ENCODE data around the gene MPHOSPH9. TPM values are rescaled to one million over a fixed set of nuclear protein-coding genes. Genes with fewer than 3 reads are reported as not detected.

The MPHOSPH9 gene
- total RNA-seq, 6 experiments from 2014 or later = 20.7 to 28.6 (median 24.4) TPM

GRCh38 chr12:123268850-123269249 lies 35.9 kb upstream of the MPHOSPH9 start:
- H3K36me3 Mint-ChIP-seq (ENCODE audit: low read depth) = peaks cover 4% of the 10 kb centered on the region; the same call in 1 of the 2 replicates
- no peaks in the 10 kb centered on the region for H3K9me3 Mint-ChIP-seq
- peak overlapping the region; percentile 98 for H3K4me3 Mint-ChIP-seq
- peaks cover 5% of the 10 kb centered on the region; the same call in 1 of the 2 replicates for H3K27me3 Mint-ChIP-seq (ENCODE audit: insufficient read depth)
- peak overlapping the region; percentile 99 for H3K27ac Mint-ChIP-seq
- peaks cover 28% of the 10 kb centered on the region for H3K4me1 Mint-ChIP-seq (ENCODE audit: low read depth)
- no peak for TF ChIP-seq CTCF (IDR thresholded peaks at IDR 0.05)
- no peak for DNase-seq

GRCh38 chr12:123267991-123268843 lies 35.3 kb upstream of the MPHOSPH9 start:
- H3K36me3 Mint-ChIP-seq (ENCODE audit: low read depth) = peaks cover 4% of the 10 kb centered on the region
- no peak for TF ChIP-seq CTCF (IDR thresholded peaks at IDR 0.05)
- H3K9me3 Mint-ChIP-seq = no peaks in the 10 kb centered on the region
- peak overlapping the region; percentile 13; the same call in 1 of the 2 replicates for H3K4me3 Mint-ChIP-seq
- peaks cover 28% of the 10 kb centered on the region for H3K4me1 Mint-ChIP-seq (ENCODE audit: low read depth)
- peaks cover 3% of the 10 kb centered on the region; the same call in 1 of the 2 replicates for H3K27me3 Mint-ChIP-seq (ENCODE audit: insufficient read depth)
- peak overlapping the region; percentile 63; the same call in 1 of the 2 replicates for H3K27ac Mint-ChIP-seq
- DNase-seq = no peak

- Mint-ChIP-seq H3K27me3 (ENCODE audit: insufficient read depth) (peaks cover 2% of the 10 kb centered on the region; the same call in 1 of the 2 replicates), H3K4me1 (ENCODE audit: low read depth) (peaks cover 24% of the 10 kb centered on the region), H3K4me3 (no peak overlapping the region), H3K27ac (peak overlapping the region; percentile 63), H3K36me3 (ENCODE audit: low read depth) (peaks cover 4% of the 10 kb centered on the region), H3K9me3 (no peaks in the 10 kb centered on the region)
- no peak for TF ChIP-seq CTCF (IDR thresholded peaks at IDR 0.05)
- DNase-seq = no peak
Observed at GRCh38 chr12:123267335-123267920, 34.5 kb upstream of the MPHOSPH9 start.

GRCh38 chr12:123266679-123267277 lies 33.8 kb upstream of the MPHOSPH9 start:
- Mint-ChIP-seq H3K27me3 (ENCODE audit: insufficient read depth) (peaks cover 2% of the 10 kb centered on the region; the same call in 1 of the 2 replicates), H3K4me1 (ENCODE audit: low read depth) (peaks cover 21% of the 10 kb centered on the region), H3K9me3 (no peaks in the 10 kb centered on the region), H3K27ac (peak overlapping the region; percentile 63; the same call in 1 of the 2 replicates), H3K4me3 (no peak overlapping the region), H3K36me3 (ENCODE audit: low read depth) (peaks cover 4% of the 10 kb centered on the region)
- no peak for TF ChIP-seq CTCF (IDR thresholded peaks at IDR 0.05)
- no peak for DNase-seq

- H3K9me3 Mint-ChIP-seq = no peaks in the 10 kb centered on the region
- no peak overlapping the region for H3K4me3 Mint-ChIP-seq
- H3K36me3 Mint-ChIP-seq (ENCODE audit: low read depth) = peaks cover 9% of the 10 kb centered on the region
- no peak overlapping the region for H3K27ac Mint-ChIP-seq
- peaks cover 2% of the 10 kb centered on the region; the same call in 1 of the 2 replicates for H3K27me3 Mint-ChIP-seq (ENCODE audit: insufficient read depth)
- peaks cover 21% of the 10 kb centered on the region for H3K4me1 Mint-ChIP-seq (ENCODE audit: low read depth)
- no peak for TF ChIP-seq CTCF (IDR thresholded peaks at IDR 0.05)
- no peak for DNase-seq
Observed at GRCh38 chr12:123265851-123266678, 33.1 kb upstream of the MPHOSPH9 start.

Data from HFFc6 (cell line).